HG03175 (cell line): ENCODE data around the gene SFSWAP.
A peak's percentile ranks its signal among the peaks of the same experiment; 100 is the strongest.
"Not testable (repeated sequence)": the region's sequence is repeated elsewhere in the genome, so short reads cannot be mapped to it uniquely, and the experiment has no call there.

ENCODE experiments used
- ATAC-seq: cut with Tn5 transposase; IDR thresholded peaks from one replicate; pipeline ENCODE4 v1.9.1; 2021; ENCODE audit warnings: mild to moderate bottlenecking, moderate library complexity; ENCODE audit not compliant: unreplicated experiment

SFSWAP gene

DNA sequence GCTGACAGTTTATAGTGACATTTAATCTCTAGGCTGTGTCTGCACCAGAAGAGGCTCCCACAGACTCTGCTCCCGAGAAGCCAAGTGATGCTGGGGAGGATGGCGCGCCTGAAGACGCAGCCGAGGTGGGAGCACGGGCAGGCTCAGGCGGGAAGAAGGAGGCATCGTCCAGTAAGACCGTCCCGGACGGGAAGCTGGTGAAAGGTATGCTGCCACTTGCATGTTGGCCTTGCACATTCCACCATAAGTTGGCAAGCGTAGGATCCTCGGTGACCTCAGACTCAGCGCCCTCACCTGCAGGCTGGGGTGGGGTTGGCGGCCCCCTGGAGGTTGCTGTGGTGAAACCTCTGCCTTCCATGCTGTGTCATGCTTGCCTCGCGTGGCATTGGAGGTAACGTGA is 45.6 kb downstream of the SFSWAP start:
- no peak for ATAC-seq

DNA sequence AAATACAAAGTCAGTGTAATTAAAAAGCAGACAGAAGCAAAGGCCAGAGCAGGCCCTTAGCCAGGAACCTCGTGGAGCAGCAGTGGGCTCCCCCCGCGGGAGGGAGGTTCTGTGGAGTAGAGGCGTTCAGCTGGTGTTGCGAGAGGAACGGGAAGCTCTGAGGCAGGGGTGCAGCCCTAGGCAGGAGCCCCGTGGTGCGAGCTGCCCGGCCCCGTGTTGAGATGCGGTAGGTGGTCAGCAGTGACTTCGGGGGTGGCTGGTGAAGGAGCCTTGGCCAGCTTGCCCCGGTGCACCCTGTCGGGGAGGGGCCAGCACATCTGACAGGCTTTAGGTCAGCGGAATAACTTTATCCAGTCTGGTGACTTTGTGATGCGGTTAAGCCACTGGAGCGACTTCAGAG is 46.2 kb downstream of the SFSWAP start:
- ATAC-seq: no peak

DNA sequence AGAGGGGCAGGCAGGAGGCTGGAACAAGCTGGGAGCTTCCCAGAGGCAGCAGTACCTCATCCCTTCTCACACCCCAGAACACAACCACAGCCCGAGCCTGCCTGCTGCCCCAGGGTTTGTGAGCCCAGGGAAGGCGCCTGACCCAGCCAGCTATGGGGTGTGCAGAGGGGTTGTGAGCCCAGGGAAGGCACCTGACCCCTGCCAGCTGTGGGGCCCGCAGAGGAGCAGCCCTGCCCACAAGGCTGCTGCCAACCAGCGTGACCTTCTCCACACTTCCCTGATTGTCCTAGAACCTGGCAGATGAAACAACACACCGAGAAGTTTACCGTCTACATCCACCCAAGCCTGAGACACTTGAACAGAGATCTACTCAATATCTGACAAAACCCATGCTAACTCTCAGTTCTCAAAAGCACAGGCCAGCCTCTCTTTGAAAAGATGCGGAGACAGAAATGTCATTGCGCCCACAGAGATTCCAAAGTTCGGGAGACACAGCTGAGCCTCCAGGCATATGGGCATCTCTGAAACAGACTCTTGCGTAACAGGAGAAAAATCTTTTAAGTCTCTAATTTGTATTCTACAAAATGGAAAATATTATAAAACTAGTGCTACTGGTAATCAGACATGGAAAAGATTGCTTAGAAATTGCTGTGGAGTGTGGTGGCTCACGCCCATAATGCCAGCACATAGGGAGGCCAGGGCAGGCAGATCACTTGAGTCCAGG is 47.3 kb downstream of the SFSWAP start:
- no peak for ATAC-seq

DNA sequence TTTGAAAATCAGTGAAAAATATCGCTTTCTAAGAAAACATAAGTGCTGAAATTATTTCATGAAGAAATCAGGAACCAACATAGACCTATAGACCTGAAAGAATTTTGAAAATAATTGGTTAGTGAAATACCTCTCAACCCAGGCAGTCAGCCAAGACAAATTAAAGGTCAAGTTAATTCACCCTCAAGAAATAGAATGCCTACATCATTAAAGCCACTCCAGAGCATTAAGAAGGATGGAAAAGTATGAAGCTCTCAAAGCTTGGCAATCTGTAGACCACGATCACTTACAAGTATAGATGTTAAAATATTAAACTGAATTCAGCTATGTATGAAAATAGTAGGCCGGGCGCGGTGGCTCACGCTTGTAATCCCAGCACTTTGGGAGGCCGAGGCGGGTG is 48.3 kb downstream of the SFSWAP start:
- no peak for ATAC-seq

DNA sequence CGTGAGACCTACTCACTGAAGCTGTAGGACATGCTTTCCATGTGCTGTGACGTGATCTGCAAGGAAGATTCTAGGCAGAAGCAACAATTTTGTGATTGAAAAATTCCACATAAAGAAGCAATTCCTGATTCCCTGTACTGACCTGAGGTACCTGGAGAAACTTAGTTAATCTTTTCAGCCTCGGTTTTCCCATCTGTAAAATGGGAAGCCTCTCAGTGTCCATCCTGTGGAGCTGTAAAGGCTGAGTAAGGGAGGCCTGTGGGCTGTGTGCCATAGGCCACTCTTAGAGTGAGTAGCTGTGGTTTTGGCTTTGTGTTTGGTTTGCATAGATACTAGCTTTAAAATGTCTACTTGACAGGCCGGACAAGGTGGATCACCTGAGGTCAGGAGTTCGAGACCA is 50.7 kb downstream of the SFSWAP start:
- ATAC-seq: no peak

DNA sequence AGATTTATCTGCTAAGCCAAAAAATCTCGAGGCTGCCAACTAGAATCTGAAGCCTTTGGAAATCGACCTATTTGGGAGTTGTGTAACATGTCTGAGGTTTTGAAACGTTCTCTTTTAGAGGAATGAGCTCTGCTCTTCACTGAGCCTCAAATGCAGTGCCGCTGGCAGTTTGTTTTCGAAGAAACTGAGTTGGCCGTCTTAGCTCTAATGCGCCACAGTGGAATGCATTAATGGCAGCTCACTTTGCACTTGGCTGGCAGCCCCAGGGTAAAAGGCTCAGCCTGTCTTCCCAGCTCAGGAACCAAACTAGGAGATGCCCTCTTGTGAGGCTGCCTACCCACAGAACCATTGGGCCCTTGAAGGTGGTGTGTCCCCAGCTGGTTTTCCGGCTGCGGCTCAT is 53.8 kb downstream of the SFSWAP start:
- no peak for ATAC-seq

DNA sequence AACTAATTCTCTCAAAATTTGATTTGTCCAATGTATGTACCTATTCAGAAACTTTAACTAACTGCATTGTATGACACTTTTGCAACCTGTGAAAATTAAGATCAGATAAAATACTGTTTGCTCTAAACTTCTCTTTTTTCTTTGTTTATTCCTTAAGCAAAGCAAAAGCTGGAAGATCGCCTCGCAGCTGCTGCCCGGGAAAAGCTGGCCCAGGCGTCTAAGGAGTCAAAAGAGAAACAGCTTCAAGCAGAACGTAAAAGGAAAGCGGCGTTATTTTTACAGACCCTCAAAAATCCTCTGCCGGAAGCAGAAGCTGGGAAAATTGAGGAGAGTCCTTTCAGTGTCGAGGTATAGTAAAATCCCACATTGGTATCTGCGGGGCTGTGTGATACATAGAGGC is 55.1 kb downstream of the SFSWAP start:
- no peak for ATAC-seq

DNA sequence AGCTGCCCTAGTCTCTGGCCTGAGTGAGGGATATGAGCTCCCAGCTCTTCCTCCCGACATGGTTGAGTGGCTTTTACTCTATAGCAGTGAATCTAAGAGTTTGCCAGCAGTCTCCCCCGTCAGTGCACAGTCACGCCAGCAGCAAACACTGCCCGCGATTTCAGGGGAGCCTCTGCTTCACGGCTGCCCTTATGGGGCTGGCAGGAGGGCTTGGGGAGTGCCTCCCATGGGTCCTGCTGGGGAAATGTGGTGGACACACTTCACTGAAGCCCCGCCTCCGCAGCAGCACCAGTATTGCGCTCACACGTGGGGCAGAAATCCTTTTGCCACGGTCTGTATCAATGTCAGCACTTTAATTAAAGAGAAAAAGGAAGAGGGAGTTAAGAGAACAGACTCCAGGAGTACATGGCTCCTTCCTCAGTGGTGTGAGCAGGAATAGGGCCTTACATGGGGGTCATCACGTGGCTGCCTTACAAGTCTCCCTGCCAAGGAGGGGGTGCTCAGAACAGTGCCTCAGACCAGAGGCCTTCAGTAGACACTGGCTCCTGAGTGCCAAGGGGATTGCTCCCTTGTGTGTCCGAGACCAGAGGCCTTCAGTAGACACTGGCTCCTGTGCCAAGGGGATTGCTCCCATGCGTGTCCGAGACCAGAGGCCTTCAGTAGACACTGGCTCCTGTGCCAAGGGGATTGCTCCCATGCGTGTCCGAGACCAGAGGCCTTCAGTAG is 55.7 kb downstream of the SFSWAP start:
- ATAC-seq: no peak

DNA sequence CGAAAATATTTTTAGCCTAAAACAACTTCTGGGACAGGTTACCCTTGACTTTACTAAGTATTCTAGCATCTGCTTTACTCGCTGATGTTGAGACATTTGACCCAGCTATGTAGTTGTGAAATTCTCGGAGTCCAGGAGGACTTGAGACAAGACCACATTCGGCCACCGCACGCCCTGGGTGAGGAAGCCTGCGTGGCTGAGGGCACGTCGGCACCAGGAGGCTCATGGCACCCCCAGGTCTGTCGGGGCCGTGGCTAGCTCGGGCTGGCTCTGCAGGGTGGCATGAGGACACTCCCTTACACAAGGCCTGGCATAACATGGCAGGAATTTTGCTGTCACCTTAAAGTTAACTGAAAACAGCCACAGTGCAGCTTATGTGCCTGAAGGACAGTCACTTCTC is 59.2 kb downstream of the SFSWAP start:
- ATAC-seq: no peak

DNA sequence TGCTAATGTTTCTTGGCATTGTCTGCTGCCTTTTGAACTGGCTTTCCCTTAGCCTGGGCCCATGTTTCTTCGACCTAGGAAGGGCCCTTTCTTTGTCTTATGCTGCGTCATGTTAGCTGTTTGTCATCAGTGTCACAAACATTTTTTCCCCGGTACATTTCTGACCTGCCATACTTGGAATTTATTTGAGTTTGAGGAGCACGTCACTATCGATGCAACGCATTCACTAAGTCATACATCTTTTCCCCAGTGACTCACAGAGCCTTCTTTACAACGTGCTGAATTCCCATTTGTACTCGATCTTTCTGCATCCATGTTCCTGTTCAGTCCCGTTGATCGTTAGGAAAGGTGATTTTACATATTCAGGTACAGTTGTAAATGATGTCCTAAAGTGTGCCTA is 61.1 kb downstream of the SFSWAP start:
- no peak for ATAC-seq

DNA sequence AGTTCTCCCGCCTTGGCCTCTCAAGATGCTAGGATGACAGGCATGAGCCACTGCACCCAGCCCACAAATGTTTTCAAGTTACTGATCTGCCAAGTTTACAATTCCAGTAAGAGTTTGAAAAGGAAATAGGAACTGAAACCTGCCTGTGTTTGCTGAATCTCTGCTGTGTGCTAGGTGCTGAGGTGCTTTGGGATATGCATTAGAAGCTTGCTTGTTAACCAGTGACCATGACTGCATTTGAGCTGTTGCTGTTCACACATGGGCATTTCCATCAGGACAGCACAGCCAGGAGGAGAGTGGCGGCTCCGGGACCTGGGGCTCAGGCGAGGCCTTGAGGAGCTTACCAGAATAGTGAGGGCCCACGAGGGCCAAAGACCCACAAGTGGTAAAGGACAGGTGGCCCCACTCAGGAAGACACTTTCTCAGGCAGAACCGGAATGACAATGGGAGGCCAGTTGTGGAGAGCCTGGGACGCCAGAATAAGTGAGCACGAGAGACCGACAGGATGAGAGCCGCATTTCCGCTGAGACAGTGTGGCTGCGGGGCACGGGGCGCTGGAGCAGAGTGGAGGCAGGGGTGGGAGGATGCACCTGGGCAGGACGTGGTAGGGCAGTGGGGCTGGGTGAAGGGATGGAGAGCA is 62.8 kb downstream of the SFSWAP start:
- peak; percentile 82 for ATAC-seq

DNA sequence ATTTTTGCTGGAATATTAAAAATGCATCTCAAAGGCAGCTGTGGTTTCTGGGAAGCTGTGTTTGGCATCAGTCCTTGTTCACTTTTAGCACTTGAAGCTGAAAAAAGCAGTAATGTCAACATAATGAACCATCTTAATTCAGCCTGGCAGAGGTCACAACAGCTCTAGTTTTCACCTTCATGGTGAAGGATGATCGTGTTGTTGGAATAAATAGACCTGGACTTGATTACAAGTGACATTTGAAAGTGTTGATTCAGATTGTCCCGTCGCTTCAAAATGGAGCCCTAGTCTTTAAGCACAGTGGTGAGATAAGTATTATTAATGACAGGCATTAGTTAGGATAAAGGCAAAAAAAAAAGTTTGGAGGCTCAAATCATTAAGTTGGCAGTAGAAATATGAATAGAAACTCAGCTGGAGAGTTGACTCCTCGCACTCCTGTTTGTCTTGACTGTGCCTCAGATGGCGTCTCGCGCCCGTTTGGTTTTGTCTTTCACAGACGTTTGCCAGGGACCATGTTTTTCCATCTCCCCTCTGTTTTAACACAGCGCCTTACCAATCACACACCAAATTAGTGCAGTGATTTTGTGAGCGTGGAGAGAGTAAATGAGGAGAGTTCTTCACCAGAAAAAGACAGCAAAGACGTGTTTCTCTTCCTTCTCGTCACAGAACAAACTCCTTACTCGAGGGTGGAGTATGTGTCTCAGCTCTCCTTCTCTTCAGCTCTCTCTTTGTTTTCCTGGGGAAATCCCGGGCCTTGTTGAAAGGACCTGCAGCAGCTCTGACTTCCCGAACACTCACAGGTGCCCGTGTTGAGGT is 63.9 kb downstream of the SFSWAP start:
- no peak for ATAC-seq

DNA sequence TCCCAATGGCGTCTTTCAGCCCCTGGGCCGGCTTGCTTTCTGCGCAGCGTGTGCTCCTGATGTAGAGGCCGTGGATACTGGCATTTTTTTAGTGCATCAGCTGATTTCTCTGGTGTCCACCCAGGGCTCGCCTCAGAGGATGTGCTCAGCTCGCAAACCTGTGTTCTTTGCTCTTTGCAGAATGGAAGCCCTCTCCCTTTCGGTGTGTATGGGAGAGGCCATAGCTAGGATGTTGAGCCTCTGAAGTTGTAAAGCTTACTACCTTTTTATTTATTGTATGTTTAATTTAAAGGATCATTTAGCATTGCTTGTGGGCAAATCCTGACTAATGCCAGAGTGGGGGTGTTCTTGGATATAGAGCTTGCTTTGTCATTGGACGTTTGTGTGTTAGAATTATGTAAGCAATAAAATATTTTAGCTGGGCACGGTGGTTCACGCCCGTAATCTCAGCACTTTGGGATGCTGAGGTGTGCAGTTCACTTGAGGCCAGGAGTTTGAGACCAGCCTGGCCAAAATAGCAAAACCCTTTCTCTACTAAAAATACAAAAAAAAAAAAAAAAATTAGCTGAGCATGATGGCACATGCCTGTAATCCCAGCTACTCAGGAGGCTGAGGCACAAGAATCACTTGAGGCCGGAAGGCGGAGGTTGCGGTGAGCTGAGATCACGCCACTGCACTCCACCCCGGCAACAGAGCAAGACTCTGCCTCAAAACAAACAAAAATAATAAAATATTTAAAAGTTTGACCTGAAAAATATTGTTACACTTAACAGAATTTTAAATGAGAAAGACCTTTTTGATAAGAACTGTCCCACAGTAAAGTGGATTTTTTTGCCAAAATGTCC is 64.7 kb downstream of the SFSWAP start:
- no peak for ATAC-seq

DNA sequence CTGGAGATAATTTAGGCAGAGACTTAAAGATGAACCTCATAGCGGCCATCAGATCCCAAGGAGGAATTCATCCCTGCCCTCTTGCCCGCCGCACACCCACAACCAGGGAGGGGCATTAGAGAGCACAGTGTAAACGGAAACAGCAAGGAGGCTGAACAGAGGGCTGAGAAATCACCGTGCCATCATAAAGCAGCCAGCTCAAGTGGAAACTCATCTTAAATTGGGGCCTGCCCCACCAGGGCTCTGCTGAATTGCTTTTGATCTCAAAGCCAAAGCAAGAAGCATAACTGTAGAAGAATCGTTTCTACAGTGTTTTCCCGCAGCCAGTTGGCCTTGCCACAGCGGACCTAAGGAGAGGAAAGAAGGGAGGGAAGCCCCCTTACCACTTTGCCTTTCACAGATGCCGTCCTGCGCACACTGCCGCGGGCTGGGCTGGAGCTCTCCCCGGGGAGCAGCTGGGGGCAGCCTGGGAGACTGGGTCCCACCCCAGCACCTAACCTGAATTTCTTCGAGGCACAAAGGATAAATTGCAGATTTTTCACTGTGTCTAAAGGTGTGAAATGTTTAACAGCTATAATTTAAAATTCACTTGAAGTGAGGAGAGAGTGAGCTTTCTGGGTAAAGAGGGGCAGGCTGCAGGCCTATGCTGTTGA is 65.5 kb downstream of the SFSWAP start:
- no peak for ATAC-seq

DNA sequence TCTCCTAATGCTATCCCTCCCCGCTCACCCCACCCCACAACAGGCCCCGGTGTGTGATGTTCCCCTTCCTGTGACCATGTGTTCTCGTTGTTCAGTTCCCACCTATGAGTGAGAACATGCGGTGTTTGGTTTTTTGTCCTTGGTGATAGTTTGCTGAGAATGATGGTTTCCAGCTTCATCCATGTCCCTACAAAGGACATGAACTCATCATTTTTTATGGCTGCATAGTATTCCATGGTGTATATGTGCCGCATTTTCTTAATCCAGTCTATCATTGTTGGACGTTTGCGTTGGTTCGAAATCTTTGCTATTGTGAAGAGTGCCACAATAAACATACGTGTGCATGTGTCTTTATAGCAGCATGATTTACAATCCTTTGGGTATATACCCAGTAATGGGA is 66.4 kb downstream of the SFSWAP start:
- ATAC-seq: not testable (repeated sequence)

DNA sequence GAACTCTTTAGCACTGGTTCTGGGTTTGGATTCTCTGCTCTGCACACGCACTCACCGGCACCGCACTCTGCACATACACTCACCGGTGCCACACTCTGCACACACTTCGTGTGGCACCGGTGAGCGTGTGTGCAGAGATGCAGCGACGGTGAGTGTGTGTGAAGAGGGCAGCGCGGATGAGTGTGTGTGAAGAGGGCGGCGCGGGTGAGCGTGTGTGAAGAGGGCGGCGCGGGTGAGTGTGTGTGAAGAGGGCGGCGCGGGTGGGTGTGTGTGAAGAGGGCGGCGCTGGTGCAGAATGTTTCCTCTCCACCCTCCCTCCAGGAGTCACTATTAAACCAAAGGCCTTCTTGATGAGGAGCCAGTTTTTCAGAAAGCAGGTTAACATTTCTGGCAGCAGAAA is 68.1 kb downstream of the SFSWAP start:
- no peak for ATAC-seq

DNA sequence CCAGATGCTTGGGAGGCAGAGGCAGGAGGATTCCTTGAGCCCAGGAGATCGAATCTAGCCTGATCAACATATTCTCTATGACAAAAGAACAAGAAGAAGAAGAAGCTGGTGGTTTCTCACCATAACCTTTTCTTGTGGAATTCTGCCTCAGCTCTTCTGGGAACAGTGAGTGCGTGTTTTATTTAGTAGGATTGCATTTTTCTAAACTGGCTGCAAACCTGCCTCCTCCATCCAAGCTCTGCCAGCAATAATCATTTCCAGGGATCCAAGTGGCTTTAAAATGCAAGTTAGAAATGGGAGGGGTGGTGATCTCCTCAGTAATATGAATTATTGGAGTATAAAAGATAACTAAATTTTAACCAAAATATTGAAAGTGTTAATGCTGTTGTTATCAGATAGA is 71.2 kb downstream of the SFSWAP start:
- no peak for ATAC-seq

DNA sequence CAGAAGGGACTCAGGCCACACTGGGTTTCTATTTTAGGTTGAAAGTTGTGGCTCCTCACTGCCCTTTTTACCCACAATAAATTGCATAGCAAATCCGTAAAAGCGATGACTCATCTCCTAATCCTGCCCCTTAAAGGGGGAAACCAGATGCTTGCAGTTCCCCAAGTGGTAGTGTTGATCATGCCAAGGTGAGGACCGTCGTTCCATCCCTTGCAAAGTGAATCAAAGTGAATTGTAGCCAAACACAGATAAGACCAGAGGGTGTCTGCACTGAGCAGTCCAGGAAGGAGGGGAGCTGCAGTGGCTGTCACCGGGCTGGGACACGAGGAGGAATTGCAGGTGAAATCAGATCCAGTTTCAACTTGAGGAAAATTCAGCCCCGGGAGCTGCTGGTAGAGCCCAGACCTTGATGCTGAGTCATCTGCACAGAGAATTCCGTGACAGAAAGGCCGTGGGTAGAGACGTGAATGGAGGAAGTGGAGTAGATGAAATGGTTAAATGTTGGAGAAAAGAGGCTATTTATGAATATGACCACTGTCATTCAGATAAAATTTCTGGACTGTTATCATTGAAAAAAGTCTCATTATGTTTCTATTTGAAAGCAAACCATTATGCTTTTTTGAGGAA is 73.1 kb downstream of the SFSWAP start:
- peak; percentile 71 for ATAC-seq
